Measurements from ENCODE around the gene CALN1.
"Not testable (repeated sequence)": the region's sequence is repeated elsewhere in the genome, so short reads cannot be mapped to it uniquely, and the experiment has no call there.

The CALN1 gene

DNA sequence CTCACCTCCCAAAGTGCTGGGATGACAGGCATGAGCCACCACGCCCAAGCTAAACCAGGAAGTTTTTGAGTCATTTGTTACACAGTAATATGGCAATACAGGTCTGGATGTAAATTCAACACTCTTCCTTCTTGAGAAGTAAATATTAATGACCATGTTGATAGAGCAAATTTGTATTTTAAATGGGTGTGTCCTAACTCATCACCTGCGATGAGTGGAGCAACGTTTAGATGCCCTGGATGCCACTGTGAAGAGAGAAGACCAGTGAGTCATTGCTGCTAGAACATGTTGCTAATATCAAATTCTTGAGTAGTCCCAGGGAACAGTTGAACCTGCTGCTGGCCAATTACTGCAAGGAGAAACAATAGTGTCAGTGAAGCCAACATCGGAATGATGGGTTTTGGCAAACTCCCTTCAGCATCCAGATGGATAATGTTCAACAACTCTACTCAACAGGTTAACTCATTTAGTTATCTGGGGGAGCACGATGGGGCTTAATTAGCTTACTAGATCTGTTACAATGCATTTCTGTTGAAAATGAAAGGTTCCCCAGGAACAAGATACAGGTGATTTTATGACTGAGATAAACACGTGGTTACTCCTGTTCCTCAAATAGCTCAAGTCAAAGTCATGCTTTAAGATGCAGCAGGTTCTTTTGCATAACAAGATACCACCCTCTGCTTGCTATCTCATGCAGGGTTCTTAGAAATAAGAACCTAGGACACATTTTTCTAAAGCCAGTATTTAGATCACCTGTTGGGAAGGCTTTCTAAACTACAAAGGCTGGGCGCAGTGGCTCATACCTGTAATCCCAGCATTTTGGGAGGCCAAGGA is 146.8 kb downstream of the CALN1 start:
- no peak for DNase-seq

DNA sequence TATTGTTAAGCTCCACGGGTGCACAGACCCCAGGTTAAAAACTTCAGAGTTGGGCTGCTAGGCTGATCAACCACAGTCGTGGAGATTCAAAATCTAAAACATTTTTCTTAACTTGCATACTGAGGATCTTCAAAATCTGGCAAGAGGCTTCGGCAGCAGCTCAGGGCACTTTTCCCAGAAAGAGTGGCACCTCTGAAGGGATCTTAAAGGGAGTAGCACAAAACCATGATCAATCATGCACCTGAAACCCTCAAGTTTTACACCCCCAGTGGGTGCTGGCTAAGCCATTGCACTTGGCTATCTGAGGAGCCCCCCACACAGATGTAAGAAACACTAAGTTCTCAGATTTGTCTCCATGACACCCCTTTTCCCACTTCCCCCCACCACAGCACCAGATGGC is 151.7 kb downstream of the CALN1 start:
- no peak for DNase-seq

DNA sequence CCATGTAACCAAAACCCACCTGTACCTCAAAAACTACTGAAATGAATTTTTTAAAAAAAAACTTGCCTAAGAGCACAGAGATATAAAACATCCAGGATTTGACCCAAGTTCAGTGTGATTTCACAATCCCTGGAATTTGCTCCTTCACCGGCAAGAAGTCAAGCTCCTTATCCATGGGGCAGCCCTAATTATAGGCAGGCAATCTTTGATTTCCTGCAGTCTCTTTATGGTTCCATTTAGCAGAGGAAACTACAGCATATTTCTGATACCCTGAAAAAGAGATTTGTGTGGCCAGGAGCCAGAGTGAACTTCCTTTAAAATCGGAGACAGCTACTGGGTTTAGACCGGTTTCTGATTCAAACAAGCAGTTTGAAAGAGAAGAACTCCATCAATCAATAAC is 154.1 kb downstream of the CALN1 start:
- DNase-seq: no peak

DNA sequence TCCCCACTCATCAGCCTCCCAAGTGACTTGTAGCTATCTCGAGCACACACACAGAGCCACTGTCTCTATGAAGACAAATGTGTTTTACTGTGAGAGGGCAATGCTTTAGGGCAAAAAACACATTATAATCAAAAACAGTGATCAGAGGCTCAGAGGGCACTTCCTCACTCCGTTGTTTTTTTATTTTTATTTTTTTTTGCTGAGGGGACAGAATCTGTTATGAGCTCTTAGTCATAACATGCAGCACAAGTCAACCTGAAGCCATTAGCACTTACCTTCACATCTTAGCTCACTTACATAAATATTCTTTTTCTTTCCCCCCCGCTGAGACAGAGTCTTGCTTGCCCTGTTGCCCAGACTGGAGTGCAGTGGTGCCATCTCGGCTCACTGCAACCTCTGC is 157.7 kb downstream of the CALN1 start:
- DNase-seq: no peak

DNA sequence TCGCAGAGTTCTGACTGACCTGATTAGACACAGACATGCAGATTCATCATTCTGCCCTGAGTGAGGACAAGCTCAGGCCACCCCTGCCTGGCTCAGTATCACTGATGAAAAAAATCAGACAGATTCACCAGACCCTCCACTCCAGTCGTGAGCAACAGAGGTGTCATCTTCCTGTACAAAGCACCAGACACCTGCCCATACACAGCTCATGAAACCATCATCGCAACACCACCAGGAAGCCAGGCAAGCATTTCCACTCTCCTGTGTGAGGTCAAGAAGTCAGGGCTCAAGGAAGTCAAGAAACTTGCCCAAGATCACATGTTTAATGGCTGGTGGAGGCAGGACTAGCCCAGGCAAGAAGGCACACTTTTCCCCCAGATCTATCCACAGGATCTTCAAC is 163.0 kb downstream of the CALN1 start:
- no peak for DNase-seq

DNA sequence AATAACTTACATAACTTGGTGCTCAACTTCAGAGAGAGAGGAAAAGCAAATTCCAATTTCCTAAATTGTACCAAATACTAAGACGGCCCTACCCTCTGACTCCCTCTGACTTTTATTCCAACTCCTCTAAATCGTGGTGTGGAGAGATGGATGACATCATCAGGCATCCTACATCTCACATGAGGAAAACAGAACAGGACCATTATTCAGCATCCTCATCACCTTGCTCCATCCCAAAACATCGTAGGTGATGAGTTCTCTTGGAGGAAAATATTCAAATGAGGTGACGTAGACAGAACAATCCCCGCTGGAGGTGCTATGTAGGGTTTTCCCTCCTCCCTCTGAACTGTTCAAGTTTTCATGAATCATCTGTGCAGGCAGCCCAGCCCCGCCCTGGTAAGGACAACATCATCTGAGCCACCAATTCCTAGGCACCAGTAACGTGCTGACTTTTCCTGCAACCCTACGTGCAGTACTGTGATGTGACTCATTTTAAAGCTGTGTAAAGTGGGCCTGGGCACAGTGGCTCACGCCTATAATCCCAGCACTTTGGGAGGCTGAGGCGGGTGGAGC is 167.2 kb downstream of the CALN1 start:
- DNase-seq: no peak

DNA sequence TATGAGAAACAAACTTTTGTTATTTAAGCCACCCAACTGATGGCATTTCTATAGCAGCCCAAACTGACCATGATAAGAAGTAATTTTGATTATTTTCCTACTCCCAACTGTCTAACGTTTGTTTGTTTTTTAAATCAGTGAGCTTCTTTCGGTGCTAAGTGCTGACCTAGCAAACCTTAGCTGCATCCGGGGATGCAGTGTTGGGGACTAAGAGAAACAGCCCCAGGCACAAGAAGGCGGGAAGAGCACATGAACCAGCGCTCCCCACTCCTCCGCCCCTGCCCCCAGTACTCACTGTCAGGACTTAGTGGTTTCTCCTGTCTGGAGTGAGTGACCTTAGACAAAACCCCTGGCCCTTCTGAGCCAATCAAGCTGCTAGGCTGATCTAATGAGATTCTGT is 168.8 kb downstream of the CALN1 start:
- no peak for DNase-seq

DNA sequence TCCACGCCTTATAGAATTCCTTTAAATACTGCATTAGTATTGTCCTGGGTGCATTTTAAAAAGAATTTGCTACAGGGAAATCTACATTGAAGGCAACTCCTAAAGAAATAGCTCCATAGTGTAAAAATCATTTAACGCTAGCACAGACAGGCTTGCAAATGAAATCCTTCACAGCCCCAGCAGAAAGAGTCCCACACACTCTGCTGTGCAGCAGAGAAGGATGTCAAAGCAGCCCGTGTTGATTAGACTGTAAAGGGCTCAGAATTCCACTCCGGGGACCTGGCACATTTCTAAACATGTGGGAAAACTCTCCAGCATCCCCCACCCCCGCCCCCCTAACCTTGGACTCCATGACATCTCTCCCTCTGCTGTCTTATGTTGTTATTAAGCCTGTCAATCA is 176.8 kb downstream of the CALN1 start:
- no peak for DNase-seq

DNA sequence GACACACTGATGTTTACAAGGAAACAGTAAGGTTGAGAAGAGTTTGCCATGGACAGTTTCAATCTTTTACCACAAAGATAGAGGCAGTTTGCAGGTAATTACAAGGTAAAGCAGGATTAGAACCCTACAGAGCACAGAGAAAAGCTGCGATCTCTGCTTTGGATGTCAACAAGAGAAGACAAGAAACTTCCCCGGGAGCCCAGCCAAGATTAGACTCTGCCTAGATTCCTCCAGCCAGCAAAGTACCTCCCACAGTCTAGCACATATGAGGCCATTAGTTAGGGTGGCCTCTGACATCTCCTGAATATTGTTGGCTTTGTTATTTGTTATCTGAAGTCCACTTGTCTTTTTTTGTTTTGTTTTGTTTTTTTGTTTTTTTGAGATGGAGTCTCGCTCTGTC is 178.1 kb downstream of the CALN1 start:
- no peak for DNase-seq

DNA sequence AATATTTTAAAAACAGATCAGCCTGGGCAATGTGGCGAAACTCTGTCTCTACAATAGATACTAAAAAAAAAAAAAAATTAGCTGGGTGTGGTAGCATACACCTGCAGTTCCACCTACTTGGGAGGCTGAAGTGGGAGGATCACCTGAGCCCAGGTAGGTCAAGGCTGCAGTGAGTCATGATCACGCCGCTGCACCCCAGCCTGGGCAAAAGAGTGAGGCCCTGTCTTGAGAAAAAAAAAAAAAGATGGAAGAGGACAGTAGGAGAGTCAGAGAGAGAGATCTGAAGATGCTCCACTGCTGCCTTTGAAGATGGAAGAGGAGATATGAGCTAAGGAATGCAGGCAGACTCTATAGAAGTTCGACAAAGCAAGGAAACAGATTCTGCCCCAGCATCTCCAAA is 181.9 kb downstream of the CALN1 start:
- DNase-seq: no peak

DNA sequence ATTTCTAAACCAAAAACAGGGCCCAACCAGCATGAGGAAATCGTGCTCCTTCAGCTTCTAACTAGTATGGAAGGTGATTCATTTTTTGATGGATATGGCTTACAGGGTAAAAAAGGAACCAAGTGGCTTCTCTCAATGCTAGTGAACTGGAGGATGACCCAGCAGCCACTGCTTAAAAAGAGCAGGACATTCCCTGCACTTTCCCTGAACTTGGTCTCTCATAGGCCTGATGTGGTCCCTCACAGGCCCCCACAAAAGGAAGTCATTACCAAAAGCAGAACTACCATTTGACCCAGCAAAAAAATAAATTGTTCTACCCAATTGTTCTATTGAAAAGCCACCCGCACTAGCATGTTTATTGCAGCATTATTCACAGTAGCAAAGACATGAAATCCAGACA is 188.8 kb downstream of the CALN1 start:
- no peak for DNase-seq

DNA sequence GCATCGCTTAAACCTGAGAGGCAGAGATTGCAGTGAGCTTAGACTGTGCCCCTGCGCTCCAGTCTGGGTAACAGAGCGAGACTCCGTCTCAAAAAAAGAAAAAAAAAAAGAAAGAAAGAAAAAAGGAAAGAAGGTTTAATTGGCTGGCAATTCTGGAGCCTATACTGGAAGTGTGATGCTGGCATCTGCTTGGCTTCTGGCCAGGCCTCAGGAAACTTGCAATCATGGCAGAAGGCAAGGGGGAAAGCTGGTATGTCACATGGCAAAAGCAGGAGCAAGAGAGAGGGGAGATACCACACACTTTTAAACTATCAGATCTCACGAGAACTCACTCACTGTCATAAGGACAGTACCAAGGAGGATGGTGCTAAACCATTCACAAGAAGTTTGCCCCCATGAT is 190.0 kb downstream of the CALN1 start:
- DNase-seq: no peak

DNA sequence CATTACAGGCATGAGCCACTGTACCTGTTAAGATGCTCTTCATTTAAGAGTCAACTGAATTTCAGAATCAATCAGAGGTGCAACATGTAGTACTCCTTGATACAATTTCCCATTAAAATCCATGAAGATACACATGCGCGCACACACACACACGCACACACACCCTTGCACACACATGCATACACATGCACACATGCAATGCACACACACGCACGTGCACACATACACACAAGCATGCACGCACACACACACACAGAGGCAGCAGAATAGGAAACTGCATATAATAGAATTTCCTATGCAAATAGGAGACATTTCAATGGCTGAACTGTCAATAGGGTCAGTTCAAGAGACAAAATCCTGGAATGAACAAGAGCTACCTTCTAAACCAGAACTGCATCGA is 192.6 kb downstream of the CALN1 start:
- DNase-seq: no peak

DNA sequence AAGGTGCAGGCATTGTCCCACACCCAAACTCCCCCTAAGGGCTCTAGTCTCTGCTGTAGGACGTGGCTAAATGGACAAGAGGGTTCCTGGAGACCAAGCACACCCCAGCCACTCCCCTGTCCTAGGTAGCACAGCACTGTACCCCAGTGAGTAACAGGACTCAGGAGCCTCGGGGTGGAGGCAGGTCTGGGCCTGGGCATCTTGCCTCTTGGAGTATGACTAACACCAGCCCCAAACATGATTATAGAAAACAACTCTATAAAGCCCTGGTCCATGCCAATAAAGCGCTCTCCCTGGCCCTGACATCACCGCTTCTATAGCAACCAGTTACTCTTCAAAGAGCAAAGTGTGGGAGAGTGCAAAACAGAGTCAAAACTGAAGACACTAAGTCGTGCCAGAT is 195.0 kb downstream of the CALN1 start:
- no peak for DNase-seq

DNA sequence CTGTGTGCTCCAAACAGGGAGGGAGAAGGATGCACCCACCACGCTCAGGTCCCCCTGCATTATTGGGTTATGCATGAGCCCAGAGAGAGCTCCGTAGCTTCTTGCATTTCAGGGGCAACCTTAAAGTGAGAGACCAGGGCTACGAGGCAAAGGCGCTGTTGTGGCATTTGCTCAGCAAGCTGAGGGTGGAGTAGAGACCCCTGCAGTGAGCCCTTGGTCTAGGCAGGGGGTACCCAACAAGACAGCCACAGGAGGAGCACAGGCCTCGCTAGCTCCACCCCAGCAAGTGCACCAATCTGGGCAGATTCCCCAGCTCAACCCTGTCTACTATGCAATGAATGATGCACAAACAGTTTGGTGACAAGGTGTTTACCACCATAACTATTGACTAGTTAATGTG is 198.4 kb downstream of the CALN1 start:
- DNase-seq: no peak

DNA sequence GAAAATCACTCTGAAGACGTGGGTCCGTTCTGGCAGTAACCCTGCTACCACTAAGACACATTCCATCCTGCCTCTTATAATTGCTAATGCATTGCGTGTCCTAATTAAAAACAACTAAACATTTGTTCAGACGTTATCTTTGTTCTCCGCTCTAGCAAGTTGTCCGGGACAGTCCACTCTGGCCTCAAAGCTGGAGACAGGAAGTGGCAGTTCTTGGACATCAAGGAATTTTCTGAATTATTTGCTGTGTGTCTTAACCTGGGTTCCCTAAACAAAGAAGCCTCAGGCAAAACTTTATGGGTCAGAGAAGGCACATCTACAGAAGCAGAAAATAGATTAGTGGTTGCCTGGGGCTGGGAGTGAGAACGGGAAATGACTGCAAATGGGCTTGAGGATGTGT is 199.1 kb downstream of the CALN1 start:
- DNase-seq: no peak

DNA sequence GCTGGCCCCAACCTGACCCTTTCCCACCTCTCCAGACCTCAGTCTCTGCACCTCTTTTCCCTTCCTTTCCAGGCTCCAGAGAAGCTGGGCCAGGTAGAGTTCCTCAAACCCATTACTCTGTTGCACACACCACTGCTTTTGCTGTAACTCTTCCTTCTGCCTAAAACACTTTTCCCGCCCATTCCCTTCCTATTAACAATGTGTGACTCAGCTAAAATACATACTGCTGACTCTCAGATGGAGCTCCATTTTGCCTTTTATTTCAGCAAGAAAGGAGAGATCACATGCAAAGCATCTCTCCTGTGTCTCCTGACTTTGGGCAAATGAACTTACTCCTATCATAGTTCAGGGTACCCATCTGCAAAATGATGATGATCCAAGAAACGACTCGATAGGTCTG is 201.0 kb downstream of the CALN1 start:
- DNase-seq: no peak

DNA sequence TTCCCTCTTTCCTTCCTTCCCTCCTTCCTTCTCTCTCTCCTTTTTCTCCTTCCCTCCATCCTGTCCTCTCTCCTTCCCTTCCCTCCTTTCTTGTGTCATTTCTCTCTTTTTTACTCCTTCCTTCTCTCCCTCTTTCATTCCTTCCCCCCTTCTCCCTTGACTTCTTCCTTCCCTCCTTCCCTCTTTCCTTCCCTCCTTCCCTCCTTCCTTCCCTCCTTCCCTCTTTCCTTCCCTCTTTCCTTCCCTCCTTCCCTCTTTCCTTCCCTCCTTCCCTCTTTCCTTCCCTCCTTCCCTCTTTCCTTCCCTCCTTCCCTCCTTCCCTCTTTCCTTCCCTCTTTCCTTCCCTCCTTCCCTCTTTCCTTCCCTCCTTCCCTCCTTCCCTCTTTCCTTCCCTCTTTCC is 203.1 kb downstream of the CALN1 start:
- not testable (repeated sequence) for DNase-seq

DNA sequence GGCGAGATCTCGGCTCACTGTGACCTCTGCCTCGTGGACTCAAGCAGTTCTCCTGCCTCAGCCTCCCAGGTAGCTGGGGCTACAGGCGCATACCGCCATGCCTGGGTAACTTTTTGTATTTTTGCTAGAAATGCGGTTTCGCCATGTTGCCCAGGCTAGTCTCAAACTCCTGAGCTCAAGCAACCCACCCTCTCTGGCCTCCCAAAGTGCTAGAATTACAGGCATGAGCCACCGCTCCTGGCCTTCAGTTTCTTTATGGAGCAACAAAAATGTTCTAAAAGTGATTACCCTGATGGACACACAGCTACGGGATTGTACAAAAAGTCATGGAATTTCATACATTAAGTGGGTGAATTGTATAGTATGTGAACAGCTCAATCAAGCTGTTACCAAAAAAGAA is 216.0 kb downstream of the CALN1 start:
- no peak for DNase-seq

DNA sequence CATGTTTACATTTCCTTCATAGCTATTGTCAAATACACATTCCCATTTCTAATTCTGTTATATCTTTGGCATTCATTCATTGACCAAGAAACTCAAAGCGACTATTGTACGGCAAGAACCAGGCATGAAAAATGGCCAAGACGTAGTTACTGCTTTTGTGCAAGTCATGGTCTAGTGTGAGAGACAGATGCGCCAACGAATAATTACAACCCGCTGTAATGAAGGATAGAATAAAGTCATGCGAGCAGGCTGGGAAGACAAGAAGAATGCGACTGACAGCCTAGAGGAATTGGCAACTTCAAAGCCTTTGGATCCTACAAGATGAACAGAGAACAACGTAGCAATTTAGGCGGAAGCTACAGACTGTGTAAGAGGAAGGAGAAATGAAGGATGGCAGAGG is 221.2 kb downstream of the CALN1 start:
- DNase-seq: no peak

DNA sequence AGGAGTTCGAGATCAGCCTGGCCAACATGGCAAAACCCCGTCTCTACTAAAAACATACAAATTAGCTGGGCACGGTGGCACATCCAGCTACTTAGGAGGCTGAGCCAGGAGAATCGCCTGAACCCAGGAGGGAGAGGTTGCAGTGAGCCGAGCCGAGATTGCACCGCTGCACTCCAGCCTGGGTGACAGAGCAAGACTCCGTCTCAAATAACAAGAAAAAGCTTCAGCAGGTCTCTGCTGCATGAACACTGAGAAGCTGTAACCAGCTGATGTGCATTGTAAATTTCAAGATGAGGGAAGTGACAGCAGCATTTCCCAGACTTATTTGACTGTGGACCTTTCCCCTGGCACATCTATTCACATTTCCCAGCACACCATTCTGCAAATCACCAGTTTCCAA is 222.0 kb downstream of the CALN1 start:
- DNase-seq: no peak

DNA sequence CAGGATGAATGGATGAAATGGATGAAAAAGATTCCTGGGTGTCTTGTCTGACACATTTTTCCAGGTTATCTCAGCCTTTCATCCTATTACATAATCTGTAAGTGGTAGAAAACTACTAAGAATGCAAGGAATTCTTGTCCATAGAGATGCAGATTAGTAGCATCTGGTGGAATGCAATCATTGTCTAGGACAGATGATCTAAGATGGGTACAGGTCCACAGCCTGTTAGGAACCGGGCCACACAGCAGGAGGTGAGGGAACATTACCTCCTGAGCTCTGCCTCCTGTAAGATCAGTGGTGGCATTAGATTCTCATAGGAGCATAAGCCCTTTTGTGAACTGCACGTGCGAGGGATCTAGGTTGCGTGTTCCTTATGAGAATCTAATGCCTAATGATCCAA is 225.0 kb downstream of the CALN1 start:
- DNase-seq: no peak

DNA sequence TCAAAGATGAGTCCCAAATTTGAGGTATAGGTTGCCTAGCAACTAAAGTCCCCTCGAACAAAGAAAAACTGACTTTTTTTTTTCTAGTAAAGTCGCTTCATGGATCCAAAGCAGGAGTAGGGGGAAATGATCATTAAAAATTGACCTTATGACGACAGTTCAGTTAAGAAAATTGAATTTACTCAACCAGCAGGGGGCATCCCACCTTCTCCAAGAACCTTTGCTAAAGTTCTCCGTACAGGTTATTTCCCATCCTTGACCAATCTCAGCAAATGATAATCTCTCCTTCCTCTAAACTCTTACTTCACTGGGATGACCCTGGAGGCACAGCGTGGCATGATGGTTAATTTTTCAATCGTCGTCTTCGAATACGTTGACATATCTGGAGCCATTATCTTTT is 228.3 kb downstream of the CALN1 start:
- no peak for DNase-seq

DNA sequence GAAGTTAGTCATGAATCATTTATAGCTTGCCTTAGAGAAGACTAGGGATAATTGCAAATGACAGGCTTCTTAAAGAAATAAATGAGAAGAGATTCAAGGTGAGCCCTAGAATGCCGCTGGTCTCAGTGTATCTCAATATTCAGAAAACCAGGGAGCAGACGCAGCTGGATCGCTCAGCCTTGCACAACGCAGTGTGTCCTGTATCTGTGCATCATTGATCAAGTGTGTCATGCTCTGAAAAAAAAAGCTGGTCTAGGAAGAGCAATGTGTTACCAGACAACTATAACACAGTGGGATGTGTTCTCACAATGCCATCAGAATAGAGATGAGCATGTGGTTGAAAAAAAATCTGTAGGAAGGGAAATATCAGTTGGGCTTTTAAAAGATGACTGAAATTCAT is 230.1 kb downstream of the CALN1 start:
- DNase-seq: no peak

DNA sequence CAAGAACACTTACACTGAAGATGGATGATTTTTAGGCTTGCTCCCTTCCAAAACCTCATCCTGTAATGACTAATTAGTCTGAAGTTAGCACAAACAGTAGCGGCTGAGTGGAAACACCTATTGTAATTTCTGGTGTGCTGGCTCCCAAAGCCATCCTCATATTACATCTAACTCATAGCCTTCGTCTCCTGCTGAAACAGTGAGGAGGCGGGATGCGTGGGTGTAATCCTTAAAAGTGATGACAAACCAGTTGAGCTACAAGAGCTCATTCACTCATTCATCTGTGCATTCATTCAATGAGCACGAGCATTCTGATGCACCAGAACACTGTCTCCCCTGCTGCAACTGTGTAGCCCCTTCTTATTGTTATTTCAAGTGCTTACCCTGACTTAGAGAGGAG is 235.3 kb downstream of the CALN1 start:
- DNase-seq: no peak

Data from activated CD4-positive, alpha-beta T cell treated with anti-CD3 and anti-CD28 coated beads, Interleukin-2, amount 50 U/mL, for 4 hours (primary cell).